Stomach (tissue), 9 donors: ENCODE results near the gene PRPF19. TPM values are rescaled to one million over a fixed set of nuclear protein-coding genes. Genes with fewer than 3 reads are reported as not detected.

Source experiments
- DNase-seq, 2 donors: peaks; one replicate each; pipeline versions ENCODE4 v3.0.0 to v3.0.0-alpha.2; 2013 to 2019
- H3K27ac ChIP-seq, 5 donors: fragments of 200-600 bp in 4 of 5; sonication (generic) in 4 of 5; one replicate each; pipeline ENCODE4 v1.5.1; 2013 to 2019; ENCODE audit warnings: mild to moderate bottlenecking in 1 of 5, moderate library complexity in 1 of 5
- H3K27me3 ChIP-seq, 3 donors: fragments of 200-600 bp; sonication (generic); one replicate each; pipeline ENCODE4 v1.5.1; 2017 to 2019; ENCODE audit warnings: mixed run types in 1 of 3
- H3K36me3 ChIP-seq, 4 donors: fragments of 200-600 bp; sonication (generic); 1 replicate in 3 of 4; 2 replicates in 1 of 4; pipeline ENCODE4 v1.5.1; 2016 to 2019
- H3K4me1 ChIP-seq, 4 donors: fragments of 200-600 bp; sonication (generic); one replicate each; pipeline ENCODE4 v1.5.1; 2016 to 2019
- H3K4me3 ChIP-seq, 4 donors: fragments of 200-600 bp; sonication (generic) in 3 of 4; one replicate each; pipeline ENCODE4 v1.5.1; 2016 to 2019; ENCODE audit warnings: mild to moderate bottlenecking in 1 of 4
- H3K9me3 ChIP-seq, 4 donors: fragments of 200-600 bp; sonication (generic); one replicate each; pipeline ENCODE4 v1.5.1; 2016 to 2019
- EP300 ChIP-seq: sonication (generic); formaldehyde crosslinking; IDR thresholded peaks from one replicate; pipeline ENCODE4 v1.6.1; 2017; ENCODE audit warnings: antibody characterized with exemption
- POLR2A ChIP-seq, 4 donors: fragments of 450-650 bp; IDR thresholded peaks; one replicate each; pipeline ENCODE4 v1.6.1; 2016; ENCODE audit warnings: antibody characterized with exemption in 4 of 4, control low read depth in 2 of 4, mild to moderate bottlenecking in 1 of 4, moderate library complexity in 1 of 4
- POLR2AphosphoS5 ChIP-seq, 3 donors: sonication (generic); formaldehyde crosslinking; IDR thresholded peaks; one replicate each; pipeline ENCODE4 v1.6.1; 2016; ENCODE audit warnings: antibody characterized with exemption in 3 of 3
- WGBS, 5 donors: extraction: QIAGEN DNeasy Blood & Tissue Kit in 3 of 5; methylation state at CpG; one replicate each; pipeline versions ENCODE4 v1.1.5 to v1.1.7; 2013 to 2018; 5-methylcytosine and 5-hydroxymethylcytosine counted together
- intact Hi-C: fragments of 100-400 bp; cut with DNase I; formaldehyde crosslinking; loops from one replicate; pipeline ENCODE4 v1.15.1; 2023; ENCODE audit warnings: low total_unique reads
- polyA plus RNA-seq, 3 donors: library from polyadenylated mRNA; stranded (reverse); fragments of 200-250 nt; gene quantifications; one replicate each; pipeline ENCODE4 v1.2.3, GENCODE V29; 2013
- total RNA-seq, 5 donors: library from RNA; depleted of rRNA; stranded (reverse); fragments of >200 nt; gene quantifications; one replicate each; pipeline versions ENCODE4 v1.1.0 to v1.2.3, GENCODE V29; 2014 to 2016
- TF ChIP-seq, protein P1 (sequence below), 7 experiments: fragments of 450-650 bp in 4 of 7; fragments of 200-600 bp in 3 of 7; sonication (generic) in 3 of 7; IDR thresholded peaks; one replicate each; pipeline ENCODE4 v1.5.1; 2016 to 2019; ENCODE audit warnings: antibody characterized with exemption in 7 of 7, control low read depth in 2 of 7, mild to moderate bottlenecking in 1 of 7
- donor health status: healthy with polysubstance abuse.
- donor health status: Bipolar disorder and iron deficiency.
- donor health status: healthy.

Gene PRPF19
- total and polyA plus RNA-seq, 8 donors = 3.5 to 86.1 (median 50.3) TPM

DNA sequence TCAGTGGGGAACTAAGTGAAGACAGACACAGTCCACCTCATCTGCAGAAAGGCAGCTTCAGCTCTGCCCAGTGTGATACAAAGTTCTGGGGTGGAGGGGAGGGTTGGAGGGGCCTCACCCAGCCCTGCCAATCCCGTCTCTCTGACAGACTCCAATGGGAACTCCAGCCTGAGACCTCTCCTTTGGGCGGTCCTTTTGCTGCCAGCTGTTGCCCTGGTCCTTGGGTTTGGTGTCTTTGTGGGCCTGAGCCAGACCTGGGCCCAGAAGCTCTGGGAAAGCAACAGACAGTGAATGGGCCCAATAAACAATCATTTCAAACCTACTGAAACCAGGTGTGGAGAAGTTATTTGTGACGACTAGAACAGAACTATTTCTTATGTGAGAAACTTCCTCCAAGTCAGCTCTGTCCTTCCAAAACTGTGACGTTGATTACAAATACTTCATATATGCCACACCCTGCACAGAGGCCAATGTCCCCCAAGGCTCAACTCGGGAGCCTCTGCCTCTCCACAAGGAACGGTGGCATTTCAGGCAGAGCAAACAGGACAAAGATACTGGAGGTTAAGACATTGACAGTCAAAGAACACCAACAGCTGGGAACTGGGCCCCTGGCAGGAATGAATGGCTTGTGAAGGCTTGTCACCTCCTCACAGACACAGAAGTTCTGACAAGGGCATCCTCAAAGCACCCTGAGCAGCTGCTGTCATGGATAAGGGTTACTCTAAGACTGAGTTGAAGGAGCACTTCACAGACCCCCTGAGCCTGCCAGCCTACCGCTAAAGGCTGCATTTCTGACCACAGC, 30.8 kb downstream of the PRPF19 start:
- WGBS, 5 donors = 66 to 82% (median 75%) methylated on average over 6 to 7 of the region's 7 CpGs
- Histone ChIP-seq H3K27me3 (no peaks in the 10 kb centered on the region), H3K4me1 (peaks cover under 1 to 28% (median 16%) of the 10 kb centered on the region in 4 donors), H3K27ac (peak overlapping the region in 1 of 5 donors; percentile 21), H3K4me3 (no peak overlapping the region), H3K9me3 (no peaks in the 10 kb centered on the region), H3K36me3 (peaks cover 0 to 15% (median 12%) of the 10 kb centered on the region in 4 donors)
- no peak for TF ChIP-seq POLR2AphosphoS5 (IDR thresholded peaks at IDR 0.05)
- TF ChIP-seq POLR2A (IDR thresholded peaks at IDR 0.05) = no peak
- TF ChIP-seq, protein P1, sequence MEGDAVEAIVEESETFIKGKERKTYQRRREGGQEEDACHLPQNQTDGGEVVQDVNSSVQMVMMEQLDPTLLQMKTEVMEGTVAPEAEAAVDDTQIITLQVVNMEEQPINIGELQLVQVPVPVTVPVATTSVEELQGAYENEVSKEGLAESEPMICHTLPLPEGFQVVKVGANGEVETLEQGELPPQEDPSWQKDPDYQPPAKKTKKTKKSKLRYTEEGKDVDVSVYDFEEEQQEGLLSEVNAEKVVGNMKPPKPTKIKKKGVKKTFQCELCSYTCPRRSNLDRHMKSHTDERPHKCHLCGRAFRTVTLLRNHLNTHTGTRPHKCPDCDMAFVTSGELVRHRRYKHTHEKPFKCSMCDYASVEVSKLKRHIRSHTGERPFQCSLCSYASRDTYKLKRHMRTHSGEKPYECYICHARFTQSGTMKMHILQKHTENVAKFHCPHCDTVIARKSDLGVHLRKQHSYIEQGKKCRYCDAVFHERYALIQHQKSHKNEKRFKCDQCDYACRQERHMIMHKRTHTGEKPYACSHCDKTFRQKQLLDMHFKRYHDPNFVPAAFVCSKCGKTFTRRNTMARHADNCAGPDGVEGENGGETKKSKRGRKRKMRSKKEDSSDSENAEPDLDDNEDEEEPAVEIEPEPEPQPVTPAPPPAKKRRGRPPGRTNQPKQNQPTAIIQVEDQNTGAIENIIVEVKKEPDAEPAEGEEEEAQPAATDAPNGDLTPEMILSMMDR (IDR thresholded peaks at IDR 0.05) = no peak
- TF ChIP-seq EP300 = no peak
- intact Hi-C loops = no loop called here
- DNase-seq = no peak

DNA sequence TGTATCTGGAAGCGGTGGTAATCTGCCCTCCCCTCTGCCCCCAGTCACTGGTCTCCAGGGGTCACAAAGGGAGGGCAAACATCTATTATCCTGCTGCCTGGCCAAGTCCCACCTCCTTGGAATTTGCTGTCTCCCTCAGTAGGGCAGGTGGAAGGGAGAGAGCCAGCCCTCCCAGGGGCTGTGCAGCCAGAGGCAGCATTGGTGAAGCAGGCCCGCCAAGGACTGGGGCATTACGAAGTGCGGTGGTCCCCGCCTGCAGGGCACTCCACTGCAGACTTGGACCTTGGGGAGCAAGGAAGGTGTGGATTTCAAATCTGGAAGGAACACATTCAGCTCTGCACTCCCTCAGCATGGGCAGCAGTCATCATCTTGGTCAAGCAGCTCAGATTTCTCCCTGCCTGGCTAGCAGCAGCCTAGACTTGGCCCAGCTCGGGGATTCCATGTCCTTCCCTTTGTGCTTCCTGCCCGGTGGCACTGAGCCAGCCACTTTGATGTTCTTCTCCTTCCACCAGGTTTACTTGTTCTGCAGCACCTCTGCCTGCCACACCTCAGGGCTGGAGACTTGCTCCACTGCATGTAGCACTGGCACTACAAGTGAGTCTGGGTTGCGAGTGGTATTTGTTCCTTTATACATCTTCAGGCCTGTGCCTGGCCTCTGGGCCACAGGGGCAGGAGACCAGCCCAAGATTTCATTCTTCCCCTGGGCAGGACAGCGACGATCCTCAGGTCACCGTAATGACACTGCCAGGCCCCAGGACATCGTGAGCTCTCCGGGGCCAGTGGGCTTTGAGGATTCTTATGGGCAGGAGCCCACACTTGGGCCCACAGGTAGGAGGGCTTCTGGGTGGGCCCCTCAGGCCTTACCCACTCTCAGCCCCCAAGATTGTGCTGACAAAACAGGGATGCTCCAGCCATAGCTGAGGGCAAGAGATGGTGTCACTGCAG, 31.7 kb downstream of the PRPF19 start:
- H3K4me1 ChIP-seq = peaks cover 0 to 19% (median 12%) of the 10 kb centered on the region in 4 donors
- no peak overlapping the region for H3K27ac ChIP-seq
- H3K4me3 ChIP-seq = no peak overlapping the region
- peaks cover 0 to 10% (median 8%) of the 10 kb centered on the region in 4 donors for H3K36me3 ChIP-seq
- 88 to 91% (median 90%) methylated on average over 12 to 13 of the region's 13 CpGs for WGBS, 5 donors
- TF ChIP-seq, protein P1 (IDR thresholded peaks at IDR 0.05) = no peak
- no peak for TF ChIP-seq EP300
- no peak for TF ChIP-seq POLR2A (IDR thresholded peaks at IDR 0.05)
- no peak for TF ChIP-seq POLR2AphosphoS5 (IDR thresholded peaks at IDR 0.05)
- no peaks in the 10 kb centered on the region for H3K27me3 ChIP-seq
- DNase-seq = peak in 1 of 2 donors; percentile 26
- no peaks in the 10 kb centered on the region for H3K9me3 ChIP-seq
- intact Hi-C loops = no loop called here

DNA sequence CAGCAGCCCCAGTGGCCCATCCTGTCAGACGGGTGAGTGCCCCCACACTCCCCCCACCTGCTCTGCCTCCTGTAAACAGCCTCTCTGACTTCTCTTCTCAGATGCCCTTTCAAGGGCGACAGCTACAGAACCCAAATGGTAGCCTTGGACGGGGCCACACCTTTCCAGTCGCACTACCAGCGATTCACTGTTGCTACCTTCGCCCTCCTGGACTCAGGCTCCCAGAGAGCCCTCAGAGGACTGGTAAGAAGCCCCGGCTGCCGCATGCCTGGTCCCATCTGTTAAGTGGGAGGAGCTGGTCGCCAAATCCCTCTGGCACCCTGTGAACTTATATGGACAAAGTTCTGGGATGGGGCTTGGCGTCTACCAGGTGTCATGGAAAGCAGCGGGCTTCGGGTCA, 32.9 kb downstream of the PRPF19 start:
- peaks cover 0 to 6% (median 3%) of the 10 kb centered on the region in 4 donors for H3K36me3 ChIP-seq
- DNase-seq = no peak
- H3K27me3 ChIP-seq = no peaks in the 10 kb centered on the region
- intact Hi-C loops = no loop called here
- 78 to 88% (median 82%) methylated on average over 12 of the region's 12 CpGs for WGBS, 5 donors
- no peaks in the 10 kb centered on the region for H3K9me3 ChIP-seq
- no peak overlapping the region for H3K4me3 ChIP-seq
- peak overlapping the region in 2 of 5 donors; percentile 20 to 50 for H3K27ac ChIP-seq
- H3K4me1 ChIP-seq = peaks cover 0 to 8% (median 7%) of the 10 kb centered on the region in 4 donors
- no peak for TF ChIP-seq EP300
- no peak for TF ChIP-seq POLR2AphosphoS5 (IDR thresholded peaks at IDR 0.05)
- no peak for TF ChIP-seq POLR2A (IDR thresholded peaks at IDR 0.05)
- TF ChIP-seq, protein P1 (IDR thresholded peaks at IDR 0.05) = no peak

GRCh38 chr11:60872961-60873524, 33.3 kb downstream of the PRPF19 start:
- WGBS, 5 donors = 64 to 71% (median 66%) methylated on average over 16 of the region's 16 CpGs
- H3K4me1 ChIP-seq = peaks cover 0 to 8% (median 4%) of the 10 kb centered on the region in 4 donors
- peak in 1 of 2 donors; percentile 26 for DNase-seq
- H3K9me3 ChIP-seq = no peaks in the 10 kb centered on the region
- peaks cover 0 to 6% (median under 1%) of the 10 kb centered on the region in 4 donors for H3K36me3 ChIP-seq
- H3K27me3 ChIP-seq = no peaks in the 10 kb centered on the region
- peak overlapping the region; percentile 25 to 65 (median 50) for H3K27ac ChIP-seq
- no peak overlapping the region for H3K4me3 ChIP-seq
- intact Hi-C loops = no loop called here
- TF ChIP-seq, protein P1 (IDR thresholded peaks at IDR 0.05) = no peak
- TF ChIP-seq POLR2AphosphoS5 (IDR thresholded peaks at IDR 0.05) = no peak
- TF ChIP-seq EP300 = no peak
- no peak for TF ChIP-seq POLR2A (IDR thresholded peaks at IDR 0.05)
